ENCODE measurements around the gene NTM.

DNA sequence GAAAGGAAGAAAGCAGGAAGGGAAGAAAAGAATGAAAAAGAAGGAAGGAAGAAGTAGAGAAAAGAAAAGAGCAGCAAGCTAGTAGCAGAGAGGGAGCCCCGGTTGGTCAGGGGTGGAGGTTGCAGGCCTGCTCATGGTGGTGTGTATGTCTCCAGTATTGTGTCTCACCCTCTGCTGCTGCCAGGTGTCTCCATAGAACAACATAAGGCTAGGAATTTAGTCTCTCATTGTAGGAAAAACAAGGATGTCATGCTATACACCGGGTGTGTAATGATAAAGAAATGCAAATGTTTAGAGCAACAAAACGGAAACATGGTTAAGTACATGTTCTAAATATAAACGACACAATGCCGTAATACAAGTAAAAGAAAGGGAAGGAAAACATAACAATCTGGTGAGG lies 342.5 kb downstream of the NTM start:
- TF ChIP-seq, protein P1, sequence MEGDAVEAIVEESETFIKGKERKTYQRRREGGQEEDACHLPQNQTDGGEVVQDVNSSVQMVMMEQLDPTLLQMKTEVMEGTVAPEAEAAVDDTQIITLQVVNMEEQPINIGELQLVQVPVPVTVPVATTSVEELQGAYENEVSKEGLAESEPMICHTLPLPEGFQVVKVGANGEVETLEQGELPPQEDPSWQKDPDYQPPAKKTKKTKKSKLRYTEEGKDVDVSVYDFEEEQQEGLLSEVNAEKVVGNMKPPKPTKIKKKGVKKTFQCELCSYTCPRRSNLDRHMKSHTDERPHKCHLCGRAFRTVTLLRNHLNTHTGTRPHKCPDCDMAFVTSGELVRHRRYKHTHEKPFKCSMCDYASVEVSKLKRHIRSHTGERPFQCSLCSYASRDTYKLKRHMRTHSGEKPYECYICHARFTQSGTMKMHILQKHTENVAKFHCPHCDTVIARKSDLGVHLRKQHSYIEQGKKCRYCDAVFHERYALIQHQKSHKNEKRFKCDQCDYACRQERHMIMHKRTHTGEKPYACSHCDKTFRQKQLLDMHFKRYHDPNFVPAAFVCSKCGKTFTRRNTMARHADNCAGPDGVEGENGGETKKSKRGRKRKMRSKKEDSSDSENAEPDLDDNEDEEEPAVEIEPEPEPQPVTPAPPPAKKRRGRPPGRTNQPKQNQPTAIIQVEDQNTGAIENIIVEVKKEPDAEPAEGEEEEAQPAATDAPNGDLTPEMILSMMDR (optimal IDR thresholded peaks at IDR 0.05 in 1 of 3, IDR thresholded peaks at IDR 0.05 in 1 of 3, conservative IDR thresholded peaks at IDR 0.05 in 1 of 3; ENCODE audit: extremely low read depth in 1 of 3, insufficient read depth in 2 of 3, low read length in 3 of 3): no peak
- TF ChIP-seq EZH2 (IDR thresholded peaks at IDR 0.05; ENCODE audit: low read length): no peak
